Liver (tissue), 9 donors: ENCODE data around the gene PLB1. TPM values are rescaled to one million over a fixed set of nuclear protein-coding genes. Genes with fewer than 3 reads are reported as not detected.

Experiments used
- DNase-seq: peaks from one replicate; pipeline ENCODE4 v3.0.0-alpha.2; 2017; ENCODE audit warnings: low spot score
- H3K27ac ChIP-seq, 2 donors: one replicate each; pipeline ENCODE4 v1.7.0; 2013; ENCODE audit warnings: inconsistent platforms in 2 of 2, low read length in 2 of 2, control low read depth in 1 of 2, low read depth in 1 of 2, mild to moderate bottlenecking in 1 of 2
- H3K27me3 ChIP-seq, 4 donors: one replicate each; pipeline versions ENCODE4 v1.6.1 to v1.7.0; 2013; ENCODE audit warnings: low read length in 3 of 4, inconsistent platforms in 1 of 4, mild to moderate bottlenecking in 1 of 4, moderate library complexity in 1 of 4; ENCODE audit not compliant: control insufficient read depth in 4 of 4, insufficient read depth in 4 of 4
- H3K36me3 ChIP-seq, 4 donors: one replicate each; pipeline versions ENCODE4 v1.6.1 to v1.7.0; 2013; ENCODE audit warnings: low read length in 3 of 4, mild to moderate bottlenecking in 3 of 4, low read depth in 1 of 4, moderate library complexity in 1 of 4; ENCODE audit not compliant: control insufficient read depth in 4 of 4, insufficient read depth in 3 of 4
- H3K4me1 ChIP-seq, 4 donors: one replicate each; pipeline versions ENCODE4 v1.6.1 to v1.7.0; 2013; ENCODE audit warnings: low read length in 3 of 4, mild to moderate bottlenecking in 3 of 4, moderate library complexity in 1 of 4; ENCODE audit not compliant: control insufficient read depth in 4 of 4, insufficient read depth in 4 of 4
- H3K4me3 ChIP-seq, 3 donors: one replicate each; pipeline versions ENCODE4 v1.6.1 to v1.7.0; 2013; ENCODE audit warnings: low read length in 3 of 3, control low read depth in 1 of 3, low read depth in 1 of 3, mild to moderate bottlenecking in 1 of 3
- H3K9ac ChIP-seq, 2 donors: one replicate each; pipeline ENCODE4 v1.7.0; 2013; ENCODE audit warnings: low read length in 2 of 2, mild to moderate bottlenecking in 2 of 2, moderate library complexity in 2 of 2, control low read depth in 1 of 2, low read depth in 1 of 2
- H3K9me3 ChIP-seq, 4 donors: one replicate each; pipeline versions ENCODE4 v1.6.1 to v1.7.0; 2013; ENCODE audit warnings: low read length in 3 of 4; ENCODE audit not compliant: control insufficient read depth in 4 of 4
- ATF3 ChIP-seq: IDR thresholded peaks from 2 replicates; pipeline ENCODE4 v1.6.1; 2016; ENCODE audit warnings: antibody characterized with exemption
- CTCF ChIP-seq: fragments of 150-350 bp; IDR thresholded peaks from 2 replicates; pipeline ENCODE4 v1.5.1; 2017; ENCODE audit warnings: improper control_type of control experiment, low read depth, low read length; ENCODE audit not compliant: missing input control
- EGR1 ChIP-seq, 2 donors: IDR thresholded peaks; 2 replicates each; pipeline ENCODE4 v1.6.1; 2016 to 2018; ENCODE audit warnings: antibody characterized with exemption in 2 of 2, low read depth in 2 of 2
- FOXA1 ChIP-seq: IDR thresholded peaks from 2 replicates; pipeline ENCODE4 v1.6.1; 2016; ENCODE audit warnings: antibody characterized with exemption
- FOXA2 ChIP-seq: IDR thresholded peaks from 2 replicates; pipeline ENCODE4 v1.6.1; 2016; ENCODE audit warnings: antibody characterized with exemption
- GABPA ChIP-seq, 2 donors: IDR thresholded peaks in 1 of 2; conservative IDR thresholded peaks in 1 of 2; 2 replicates each; pipeline ENCODE4 v1.6.1; 2016; ENCODE audit warnings: antibody characterized with exemption in 2 of 2, mild to moderate bottlenecking in 1 of 2, moderate library complexity in 1 of 2
- HNF4A ChIP-seq, 2 donors: conservative IDR thresholded peaks; 2 replicates each; pipeline ENCODE4 v1.6.1; 2016; ENCODE audit warnings: antibody characterized with exemption in 2 of 2, mild to moderate bottlenecking in 2 of 2
- HNF4G ChIP-seq: IDR thresholded peaks from 2 replicates; pipeline ENCODE4 v1.6.1; 2016; ENCODE audit warnings: antibody characterized with exemption
- JUND ChIP-seq, 2 donors: IDR thresholded peaks; 2 replicates each; pipeline ENCODE4 v1.6.1; 2016; ENCODE audit warnings: antibody characterized with exemption in 2 of 2
- MAX ChIP-seq: IDR thresholded peaks from 2 replicates; pipeline ENCODE4 v1.6.1; 2016; ENCODE audit warnings: antibody characterized with exemption
- NR2F2 ChIP-seq: IDR thresholded peaks from 2 replicates; pipeline ENCODE4 v1.6.1; 2016; ENCODE audit warnings: antibody characterized with exemption
- RAD21 ChIP-seq, 2 donors: IDR thresholded peaks; 2 replicates each; pipeline ENCODE4 v1.6.1; 2016; ENCODE audit warnings: antibody characterized with exemption in 2 of 2, mild to moderate bottlenecking in 2 of 2
- REST ChIP-seq: IDR thresholded peaks from 2 replicates; pipeline ENCODE4 v1.6.1; 2016; ENCODE audit warnings: antibody characterized with exemption, mild to moderate bottlenecking
- RXRA ChIP-seq, 2 donors: IDR thresholded peaks; 2 replicates each; pipeline ENCODE4 v1.6.1; 2017 to 2018; ENCODE audit warnings: antibody characterized with exemption in 2 of 2, mild to moderate bottlenecking in 1 of 2
- SP1 ChIP-seq: IDR thresholded peaks from 2 replicates; pipeline ENCODE4 v1.6.1; 2018; ENCODE audit warnings: antibody characterized with exemption, mild to moderate bottlenecking
- TAF1 ChIP-seq: conservative IDR thresholded peaks from 2 replicates; pipeline ENCODE4 v1.6.1; 2016; ENCODE audit warnings: antibody characterized with exemption, mild to moderate bottlenecking
- YY1 ChIP-seq: IDR thresholded peaks from 2 replicates; pipeline ENCODE4 v1.6.1; 2016; ENCODE audit warnings: antibody characterized with exemption, mild to moderate bottlenecking
- ZBTB33 ChIP-seq: IDR thresholded peaks from 2 replicates; pipeline ENCODE4 v1.6.1; 2016; ENCODE audit warnings: antibody characterized with exemption
- WGBS: extraction: QIAGEN DNeasy Blood & Tissue Kit; methylation state at CpG from one replicate; pipeline ENCODE4 v1.1.7; 2013; 5-methylcytosine and 5-hydroxymethylcytosine counted together
- polyA plus RNA-seq, 2 donors: library from polyadenylated mRNA; stranded (reverse) in 1 of 2; unstranded in 1 of 2; fragments of 200-250 nt in 1 of 2; fragments of >200 nt in 1 of 2; fragmentation: Nextera tagmentation in 1 of 2; extraction: Ambion mirVana in 1 of 2; gene quantifications; one replicate each; pipeline versions ENCODE4 v1.2.1 to v1.2.3, GENCODE V29; 2013 to 2015
- total RNA-seq, 2 donors: library from RNA; depleted of rRNA; stranded (reverse); fragments of >200 nt; gene quantifications; one replicate each; pipeline ENCODE4 v1.2.3, GENCODE V29; 2014
- donor health status: healthy.
- donor health status: healthy.
- donor health status: healthy.
- donor health status: healthy.
- donor health status: healthy.

Gene PLB1
- total and polyA plus RNA-seq, 4 donors = 0.58 to 4.5 (median 1.6) TPM

- H3K9me3 ChIP-seq = no peaks in the 10 kb centered on the region
- H3K36me3 ChIP-seq = no peaks in the 10 kb centered on the region
- H3K9ac ChIP-seq = no peak overlapping the region
- no peak for DNase-seq
- WGBS = 86% methylated on average over 11 of the region's 11 CpGs
- no peak overlapping the region for H3K27ac ChIP-seq
- TF ChIP-seq EGR1 (IDR thresholded peaks at IDR 0.05; ENCODE audit: low read depth in 2 of 2) = no peak
- TF ChIP-seq MAX = no peak
- TF ChIP-seq RAD21 (IDR thresholded peaks at IDR 0.05) = no peak
- TF ChIP-seq SP1 = no peak
- TF ChIP-seq JUND (IDR thresholded peaks at IDR 0.05) = no peak
- TF ChIP-seq FOXA1 = no peak
- no peak for TF ChIP-seq RXRA (IDR thresholded peaks at IDR 0.05)
- no peak for TF ChIP-seq ATF3
- no peak for TF ChIP-seq GABPA (IDR thresholded peaks at IDR 0.05 in 1 of 2, conservative IDR thresholded peaks at IDR 0.05 in 1 of 2)
- no peak for TF ChIP-seq TAF1
- TF ChIP-seq YY1 = no peak
- H3K27me3 ChIP-seq = no peaks in the 10 kb centered on the region
- H3K4me3 ChIP-seq = no peak overlapping the region
- H3K4me1 ChIP-seq = no peaks in the 10 kb centered on the region
Measured at GRCh38 chr2:28613633-28614501, 118.0 kb downstream of the PLB1 start.

- no peak for DNase-seq
Measured at GRCh38 chr2:28615706-28616105, 119.8 kb downstream of the PLB1 start.

GRCh38 chr2:28616396-28616999, 120.6 kb downstream of the PLB1 start:
- no peaks in the 10 kb centered on the region for H3K36me3 ChIP-seq
- DNase-seq = no peak
- no peak for TF ChIP-seq NR2F2
- no peak for TF ChIP-seq MAX
- no peak for TF ChIP-seq HNF4G
- no peak for TF ChIP-seq ZBTB33
- TF ChIP-seq REST = no peak
- no peak for TF ChIP-seq JUND (IDR thresholded peaks at IDR 0.05)
- no peak for TF ChIP-seq FOXA1
- no peak for TF ChIP-seq GABPA (IDR thresholded peaks at IDR 0.05 in 1 of 2, conservative IDR thresholded peaks at IDR 0.05 in 1 of 2)
- no peak for TF ChIP-seq TAF1
- no peak for TF ChIP-seq FOXA2
- no peak for TF ChIP-seq HNF4A (conservative IDR thresholded peaks at IDR 0.05)
- no peak for TF ChIP-seq EGR1 (IDR thresholded peaks at IDR 0.05; ENCODE audit: low read depth in 2 of 2)
- no peak for TF ChIP-seq CTCF
- no peak overlapping the region for H3K4me3 ChIP-seq
- H3K27me3 ChIP-seq = no peaks in the 10 kb centered on the region
- H3K27ac ChIP-seq = no peak overlapping the region
- WGBS = 79% methylated on average over 3 of the region's 3 CpGs
- H3K9ac ChIP-seq = no peak overlapping the region
- peaks cover 0 to 10% (median 8%) of the 10 kb centered on the region in 4 donors for H3K4me1 ChIP-seq
- H3K9me3 ChIP-seq = no peaks in the 10 kb centered on the region

More at GRCh38 chr2:28615706-28616105, 119.8 kb downstream of the PLB1 start:
- Histone ChIP-seq H3K4me3 (no peak overlapping the region), H3K9ac (no peak overlapping the region), H3K9me3 (no peaks in the 10 kb centered on the region), H3K4me1 (peaks cover 0 to 2% (median under 1%) of the 10 kb centered on the region in 4 donors), H3K36me3 (no peaks in the 10 kb centered on the region), H3K27ac (no peak overlapping the region), H3K27me3 (no peaks in the 10 kb centered on the region)
- no peak for TF ChIP-seq HNF4G
- no peak for TF ChIP-seq FOXA1
- no peak for TF ChIP-seq GABPA (IDR thresholded peaks at IDR 0.05 in 1 of 2, conservative IDR thresholded peaks at IDR 0.05 in 1 of 2)
- no peak for TF ChIP-seq JUND (IDR thresholded peaks at IDR 0.05)
- 90% methylated on average over 6 of the region's 6 CpGs for WGBS
